Measurements from ENCODE around the gene ITPR2.

Gene ITPR2

GRCh38 chr12:26689281-26689841, 143.6 kb downstream of the ITPR2 start:
- no peak overlapping the region for H3K4me3 ChIP-seq (replicated peaks; ENCODE audit: low read depth, low read length)
- DNase-seq (ENCODE audit: extremely low read depth, low read depth) = no peak
- no peak for TF ChIP-seq CTCF (IDR thresholded peaks at IDR 0.05; ENCODE audit: low read depth, low read length, missing control alignments)

- H3K4me3 ChIP-seq (replicated peaks; ENCODE audit: low read depth, low read length) = no peak overlapping the region
- DNase-seq (ENCODE audit: extremely low read depth, low read depth) = no peak
These were observed 144.6 kb downstream of the ITPR2 start for GRCh38 chr12:26688344-26688904.

GRCh38 chr12:26686408-26686807, 146.6 kb downstream of the ITPR2 start:
- no peak for TF ChIP-seq CTCF (IDR thresholded peaks at IDR 0.05; ENCODE audit: low read depth, low read length, missing control alignments)
- DNase-seq (ENCODE audit: extremely low read depth, low read depth) = no peak
- H3K4me3 ChIP-seq (replicated peaks; ENCODE audit: low read depth, low read length) = no peak overlapping the region

More at GRCh38 chr12:26688344-26688904, 144.6 kb downstream of the ITPR2 start:
- TF ChIP-seq CTCF (IDR thresholded peaks at IDR 0.05; ENCODE audit: low read depth, low read length, missing control alignments) = no peak

GRCh38 chr12:26684101-26684500, 148.9 kb downstream of the ITPR2 start:
- peak; percentile 12 for DNase-seq (ENCODE audit: extremely low read depth, low read depth)
- no peak for TF ChIP-seq CTCF (IDR thresholded peaks at IDR 0.05; ENCODE audit: low read depth, low read length, missing control alignments)
- H3K4me3 ChIP-seq (replicated peaks; ENCODE audit: low read depth, low read length) = no peak overlapping the region

- no peak for TF ChIP-seq CTCF (IDR thresholded peaks at IDR 0.05; ENCODE audit: low read depth, low read length, missing control alignments)
- no peak for DNase-seq (ENCODE audit: extremely low read depth, low read depth)
- no peak overlapping the region for H3K4me3 ChIP-seq (replicated peaks; ENCODE audit: low read depth, low read length)
These were observed 149.6 kb downstream of the ITPR2 start for GRCh38 chr12:26683443-26683842.

- no peak overlapping the region for H3K4me3 ChIP-seq (replicated peaks; ENCODE audit: low read depth, low read length)
- DNase-seq (ENCODE audit: extremely low read depth, low read depth) = peak; percentile 61
- no peak for TF ChIP-seq CTCF (IDR thresholded peaks at IDR 0.05; ENCODE audit: low read depth, low read length, missing control alignments)
These were observed 152.1 kb downstream of the ITPR2 start for GRCh38 chr12:26680727-26681455.

Measured in HFF-Myc (cell line).